KMS-11 (cell line): Measurements from ENCODE around the gene RPA3.

Experiments
- H2AFZ ChIP-seq: fragments of 200-600 bp; sonication (generic); 2 replicates; pipeline ENCODE4 v1.6.1; 2016; ENCODE audit warnings: antibody characterized with exemption, mixed run types, low read depth
- H3K27ac ChIP-seq: fragments of 200-600 bp; sonication (generic); 2 replicates; pipeline ENCODE4 v1.6.1; 2016; ENCODE audit warnings: mild to moderate bottlenecking, mixed run types
- H3K27me3 ChIP-seq: fragments of 200-600 bp; sonication (generic); 2 replicates; pipeline ENCODE4 v1.6.1; 2017; ENCODE audit warnings: mild to moderate bottlenecking, low read depth, mixed run types, moderate library complexity; ENCODE audit not compliant: insufficient read depth
- H3K36me3 ChIP-seq: fragments of 200-600 bp; sonication (generic); 2 replicates; pipeline ENCODE4 v1.6.1; 2017; ENCODE audit warnings: mild to moderate bottlenecking, mixed run types; ENCODE audit not compliant: insufficient read depth
- H3K4me1 ChIP-seq: fragments of 200-600 bp; sonication (generic); 2 replicates; pipeline ENCODE4 v1.6.1; 2016; ENCODE audit warnings: mild to moderate bottlenecking, low read depth, mixed run types; ENCODE audit not compliant: poor library complexity, severe bottlenecking
- H3K4me2 ChIP-seq: fragments of 200-600 bp; sonication (generic); 2 replicates; pipeline ENCODE4 v1.7.0; 2016; ENCODE audit warnings: mild to moderate bottlenecking, mixed run types
- H3K4me3 ChIP-seq: fragments of 200-600 bp; sonication (generic); IDR thresholded peaks from 2 replicates; pipeline ENCODE4 v1.6.1; 2017; ENCODE audit warnings: low read depth, low read length, mixed read lengths; ENCODE audit not compliant: insufficient read depth
- H3K79me2 ChIP-seq: fragments of 200-600 bp; sonication (generic); 2 replicates; pipeline ENCODE4 v1.6.1; 2016; ENCODE audit warnings: low read depth, mixed run types; ENCODE audit not compliant: insufficient read depth
- H3K9ac ChIP-seq: fragments of 200-600 bp; sonication (generic); 2 replicates; pipeline ENCODE4 v1.6.1; 2016; ENCODE audit warnings: mild to moderate bottlenecking, mixed run types
- H4K20me1 ChIP-seq: fragments of 200-600 bp; sonication (generic); 2 replicates; pipeline ENCODE4 v1.6.1; 2016; ENCODE audit warnings: mild to moderate bottlenecking, mixed run types; ENCODE audit not compliant: insufficient read depth
- CTCF ChIP-seq: fragments of 200-600 bp; sonication (generic); conservative IDR thresholded peaks from 2 replicates; pipeline ENCODE4 v1.6.1; 2017; ENCODE audit warnings: low read depth, mild to moderate bottlenecking, antibody characterized with exemption, low read length, moderate library complexity, mixed read lengths

RPA3 gene

GRCh38 chr7:7719236-7719635, 829 bp upstream of the RPA3 start:
- Histone ChIP-seq H3K4me3 (no peak overlapping the region), H3K27ac (peak overlapping the region; percentile 95), H4K20me1 (no peaks in the 10 kb centered on the region), H3K27me3 (no peaks in the 10 kb centered on the region), H3K9ac (peak overlapping the region; percentile 77), H3K4me1 (peaks cover 55% of the 10 kb centered on the region), H3K36me3 (no peaks in the 10 kb centered on the region), H3K79me2 (no peaks in the 10 kb centered on the region), H2AFZ (peak overlapping the region; percentile 45), H3K4me2 (peak overlapping the region; percentile 93)
- no peak for TF ChIP-seq CTCF

GRCh38 chr7:7713730-7714129, 4.7 kb downstream of the RPA3 start:
- no peaks in the 10 kb centered on the region for H3K79me2 ChIP-seq
- no peaks in the 10 kb centered on the region for H3K27me3 ChIP-seq
- no peak for TF ChIP-seq CTCF
- H3K9ac ChIP-seq, result no peak overlapping the region
- no peak overlapping the region for H3K4me3 ChIP-seq
- H2AFZ ChIP-seq, result no peak overlapping the region
- H4K20me1 ChIP-seq, result no peaks in the 10 kb centered on the region
- no peak overlapping the region for H3K4me2 ChIP-seq
- no peaks in the 10 kb centered on the region for H3K36me3 ChIP-seq
- H3K4me1 ChIP-seq, result peaks cover 28% of the 10 kb centered on the region
- H3K27ac ChIP-seq, result no peak overlapping the region

- Histone ChIP-seq H3K27ac (no peak overlapping the region), H3K4me1 (peaks cover 13% of the 10 kb centered on the region), H2AFZ (no peak overlapping the region), H3K4me2 (no peak overlapping the region), H4K20me1 (no peaks in the 10 kb centered on the region), H3K4me3 (no peak overlapping the region), H3K36me3 (no peaks in the 10 kb centered on the region), H3K27me3 (no peaks in the 10 kb centered on the region), H3K9ac (no peak overlapping the region), H3K79me2 (no peaks in the 10 kb centered on the region)
- no peak for TF ChIP-seq CTCF
Measured at GRCh38 chr7:7710469-7710868, 7.9 kb downstream of the RPA3 start.

GRCh38 chr7:7709291-7709690, 9.1 kb downstream of the RPA3 start:
- Histone ChIP-seq H3K9ac (no peak overlapping the region), H4K20me1 (no peaks in the 10 kb centered on the region), H3K27ac (no peak overlapping the region), H3K36me3 (no peaks in the 10 kb centered on the region), H3K27me3 (no peaks in the 10 kb centered on the region), H3K4me2 (no peak overlapping the region), H2AFZ (no peak overlapping the region), H3K4me3 (no peak overlapping the region), H3K4me1 (peaks cover 13% of the 10 kb centered on the region), H3K79me2 (no peaks in the 10 kb centered on the region)
- TF ChIP-seq CTCF, result no peak
